Vagina (tissue), 2 donors: ENCODE measurements around the gene PRUNE2.

Experiments used
- POLR2A ChIP-seq, 2 donors: fragments of 450-650 bp; IDR thresholded peaks; one replicate each; pipeline ENCODE4 v1.6.1; 2017; ENCODE audit warnings: antibody characterized with exemption in 2 of 2, mild to moderate bottlenecking in 2 of 2, moderate library complexity in 2 of 2
- POLR2AphosphoS5 ChIP-seq, 2 donors: sonication (generic); formaldehyde crosslinking; IDR thresholded peaks; one replicate each; pipeline ENCODE4 v1.9.0; 2017; ENCODE audit warnings: antibody characterized with exemption in 2 of 2, mild to moderate bottlenecking in 2 of 2, low read depth in 1 of 2; ENCODE audit not compliant: insufficient read depth in 1 of 2
- TF ChIP-seq, protein P1 (sequence below), 3 experiments: fragments of 450-650 bp in 2 of 3; fragments of 200-600 bp in 1 of 3; sonication (generic) in 1 of 3; IDR thresholded peaks; one replicate each; pipeline ENCODE4 v1.5.1; 2017 to 2019; ENCODE audit warnings: antibody characterized with exemption in 3 of 3, mild to moderate bottlenecking in 2 of 3, moderate library complexity in 2 of 3

DNA sequence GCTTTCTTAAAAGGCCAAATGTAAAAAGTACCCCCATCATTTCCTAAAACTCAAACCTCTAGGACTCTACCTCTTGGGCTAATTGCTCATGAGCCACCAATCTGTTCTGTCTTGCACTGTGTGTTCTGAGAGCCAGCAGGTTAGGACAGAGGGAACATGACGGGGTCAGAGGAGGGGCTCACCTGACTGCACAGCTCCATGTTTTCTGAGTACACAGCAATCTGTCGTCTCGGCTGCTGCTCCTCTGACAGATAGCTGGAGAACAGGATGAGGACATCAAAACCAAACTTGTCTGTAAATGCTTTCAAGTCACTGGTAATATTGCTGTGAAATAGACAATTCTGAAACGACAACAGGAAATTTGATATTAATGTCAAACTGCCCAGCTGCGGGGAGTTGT lies 192.5 kb downstream of the PRUNE2 start:
- TF ChIP-seq POLR2A (IDR thresholded peaks at IDR 0.05) (no peak), POLR2AphosphoS5 (IDR thresholded peaks at IDR 0.05; ENCODE audit: insufficient read depth in 1 of 2, low read depth in 1 of 2) (no peak)
- TF ChIP-seq, protein P1, sequence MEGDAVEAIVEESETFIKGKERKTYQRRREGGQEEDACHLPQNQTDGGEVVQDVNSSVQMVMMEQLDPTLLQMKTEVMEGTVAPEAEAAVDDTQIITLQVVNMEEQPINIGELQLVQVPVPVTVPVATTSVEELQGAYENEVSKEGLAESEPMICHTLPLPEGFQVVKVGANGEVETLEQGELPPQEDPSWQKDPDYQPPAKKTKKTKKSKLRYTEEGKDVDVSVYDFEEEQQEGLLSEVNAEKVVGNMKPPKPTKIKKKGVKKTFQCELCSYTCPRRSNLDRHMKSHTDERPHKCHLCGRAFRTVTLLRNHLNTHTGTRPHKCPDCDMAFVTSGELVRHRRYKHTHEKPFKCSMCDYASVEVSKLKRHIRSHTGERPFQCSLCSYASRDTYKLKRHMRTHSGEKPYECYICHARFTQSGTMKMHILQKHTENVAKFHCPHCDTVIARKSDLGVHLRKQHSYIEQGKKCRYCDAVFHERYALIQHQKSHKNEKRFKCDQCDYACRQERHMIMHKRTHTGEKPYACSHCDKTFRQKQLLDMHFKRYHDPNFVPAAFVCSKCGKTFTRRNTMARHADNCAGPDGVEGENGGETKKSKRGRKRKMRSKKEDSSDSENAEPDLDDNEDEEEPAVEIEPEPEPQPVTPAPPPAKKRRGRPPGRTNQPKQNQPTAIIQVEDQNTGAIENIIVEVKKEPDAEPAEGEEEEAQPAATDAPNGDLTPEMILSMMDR (IDR thresholded peaks at IDR 0.05), result no peak
